Hepatocyte (in vitro differentiated cells): Measurements from ENCODE around the gene GPRC5D. TPM values are rescaled to one million over a fixed set of nuclear protein-coding genes. Genes with fewer than 3 reads are reported as not detected.

Source experiments
- DNase-seq: peaks from one replicate; pipeline ENCODE4 v3.0.0-alpha.2; 2016; ENCODE audit warnings: low spot score
- H2AFZ ChIP-seq: fragments of 200-600 bp; sonication (generic); 2 replicates; pipeline ENCODE4 v1.6.0; 2016; ENCODE audit warnings: antibody characterized with exemption, mild to moderate bottlenecking
- H3K27ac ChIP-seq: fragments of 200-600 bp; sonication (generic); 2 replicates; pipeline ENCODE4 v1.5.1; 2016; ENCODE audit warnings: mild to moderate bottlenecking
- H3K27me3 ChIP-seq: fragments of 200-600 bp; sonication (generic); 2 replicates; pipeline ENCODE4 v1.6.1; 2016
- H3K36me3 ChIP-seq: fragments of 200-600 bp; sonication (generic); replicated peaks from 2 replicates; pipeline ENCODE4 v1.5.1; 2016; ENCODE audit warnings: low read depth; ENCODE audit not compliant: insufficient read depth
- H3K4me1 ChIP-seq: fragments of 200-600 bp; sonication (generic); 2 replicates; pipeline ENCODE4 v1.5.1; 2016; ENCODE audit warnings: mild to moderate bottlenecking, moderate library complexity; ENCODE audit not compliant: insufficient read depth
- H3K4me2 ChIP-seq: fragments of 200-600 bp; sonication (generic); 2 replicates; pipeline ENCODE4 v1.6.0; 2016
- H3K4me3 ChIP-seq: fragments of 200-600 bp; sonication (generic); 2 replicates; pipeline ENCODE4 v1.5.1; 2016; ENCODE audit warnings: mild to moderate bottlenecking
- H3K79me2 ChIP-seq: fragments of 200-600 bp; sonication (generic); 2 replicates; pipeline ENCODE4 v1.6.0; 2017; ENCODE audit warnings: mild to moderate bottlenecking
- H3K9me2 ChIP-seq: fragments of 200-600 bp; sonication (generic); replicated peaks from 2 replicates; pipeline ENCODE4 v1.6.0; 2017; ENCODE audit warnings: mild to moderate bottlenecking; ENCODE audit not compliant: insufficient read depth
- H3K9me3 ChIP-seq: fragments of 200-600 bp; sonication (generic); 2 replicates; pipeline ENCODE4 v1.5.1; 2016; ENCODE audit warnings: low read depth, mild to moderate bottlenecking
- H4K20me1 ChIP-seq: fragments of 200-600 bp; sonication (generic); 2 replicates; pipeline ENCODE4 v1.6.0; 2016; ENCODE audit warnings: mild to moderate bottlenecking; ENCODE audit not compliant: insufficient read depth, poor library complexity, severe bottlenecking
- CTCF ChIP-seq: fragments of 200-600 bp; sonication (generic); IDR thresholded peaks from 2 replicates; pipeline ENCODE4 v1.5.1; 2016; ENCODE audit warnings: antibody characterized with exemption, mild to moderate bottlenecking; ENCODE audit not compliant: poor library complexity
- EZH2 ChIP-seq: fragments of 200-600 bp; sonication (generic); IDR thresholded peaks from 2 replicates; pipeline ENCODE4 v1.6.1; 2016; ENCODE audit warnings: antibody characterized with exemption, mild to moderate bottlenecking, borderline replicate concordance
- EZH2phosphoT487 ChIP-seq: fragments of 200-600 bp; sonication (generic); IDR thresholded peaks from one replicate; pipeline ENCODE4 v1.6.1; 2018; ENCODE audit warnings: antibody characterized with exemption, mild to moderate bottlenecking, low read depth, moderate library complexity; ENCODE audit not compliant: unreplicated experiment, severe bottlenecking
- WGBS: methylation state at CpG from one replicate; pipeline ENCODE4 v1.1.6; 2016; ENCODE audit warnings: low lambda C conversion rate; ENCODE audit errors: missing lambda C conversion rate; 5-methylcytosine and 5-hydroxymethylcytosine counted together
- polyA plus RNA-seq: library from polyadenylated mRNA; unstranded; fragments of >200 nt; fragmentation: Nextera tagmentation; extraction: Ambion mirVana; gene quantifications from 2 replicates; pipeline ENCODE4 v1.2.1, GENCODE V29; 2016
- total RNA-seq: library from RNA; depleted of rRNA; stranded (reverse); fragments of >200 nt; gene quantifications from 2 replicates; pipeline ENCODE4 v1.2.3, GENCODE V29; 2014

The GPRC5D gene
- total and polyA plus RNA-seq, 2 experiments from 2014 or later, result not detected

- Histone ChIP-seq H3K9me2 (no peaks in the 10 kb centered on the region), H2AFZ (no peak overlapping the region), H3K4me1 (no peaks in the 10 kb centered on the region), H3K79me2 (no peaks in the 10 kb centered on the region), H3K4me3 (no peak overlapping the region), H3K27me3 (no peaks in the 10 kb centered on the region), H3K27ac (no peak overlapping the region), H3K36me3 (no peaks in the 10 kb centered on the region), H3K9me3 (no peaks in the 10 kb centered on the region), H4K20me1 (no peaks in the 10 kb centered on the region), H3K4me2 (no peak overlapping the region)
- TF ChIP-seq EZH2phosphoT487 (no peak), EZH2 (no peak), CTCF (no peak)
- DNase-seq, result no peak
- 61% methylated on average over 6 of the region's 6 CpGs for WGBS
Measured at GRCh38 chr12:12922191-12922616, 29.8 kb downstream of the GPRC5D start.

DNA sequence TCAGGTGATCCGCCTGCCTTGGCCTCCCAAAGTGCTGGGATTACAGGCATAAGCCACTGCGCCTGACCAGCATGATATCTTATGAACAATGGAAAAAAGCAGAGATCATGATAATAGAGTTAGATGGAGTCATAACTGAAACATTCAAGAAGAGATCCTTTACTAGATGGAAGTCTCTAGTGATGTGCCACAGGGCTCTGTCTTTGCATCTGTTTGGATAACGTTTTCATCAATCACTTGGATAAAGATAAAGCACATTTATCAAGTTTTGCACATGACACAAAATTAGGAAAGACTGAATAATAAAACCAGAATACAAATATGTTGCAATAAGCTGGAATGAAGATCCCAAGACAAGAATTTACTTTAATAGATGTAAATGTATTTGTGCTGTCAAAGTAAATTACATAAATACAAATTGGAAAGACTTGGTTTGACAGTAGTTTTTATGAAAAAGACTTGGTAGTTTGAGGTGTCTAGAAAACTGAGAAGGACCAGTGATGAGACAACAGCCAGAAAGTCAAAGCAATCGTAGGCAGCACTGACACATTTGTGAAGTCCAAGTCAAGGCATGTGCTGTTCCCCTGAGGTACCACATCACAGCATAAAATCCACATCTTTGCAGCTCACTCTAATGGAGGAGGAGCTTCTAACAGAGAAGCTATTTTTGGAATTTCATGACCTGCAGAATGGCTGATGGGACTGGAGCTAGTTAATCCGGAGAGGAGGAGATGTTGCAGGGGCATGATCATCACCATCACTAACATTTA, 32.1 kb downstream of the GPRC5D start:
- Histone ChIP-seq H2AFZ (no peak overlapping the region), H3K27ac (no peak overlapping the region), H3K9me3 (no peaks in the 10 kb centered on the region), H4K20me1 (no peaks in the 10 kb centered on the region), H3K4me2 (no peak overlapping the region), H3K4me1 (no peaks in the 10 kb centered on the region), H3K27me3 (no peaks in the 10 kb centered on the region), H3K4me3 (no peak overlapping the region), H3K36me3 (no peaks in the 10 kb centered on the region), H3K9me2 (no peaks in the 10 kb centered on the region), H3K79me2 (no peaks in the 10 kb centered on the region)
- no peak for DNase-seq
- TF ChIP-seq EZH2phosphoT487 (no peak), CTCF (no peak), EZH2 (no peak)
- 73% methylated on average over 5 of the region's 5 CpGs for WGBS

DNA sequence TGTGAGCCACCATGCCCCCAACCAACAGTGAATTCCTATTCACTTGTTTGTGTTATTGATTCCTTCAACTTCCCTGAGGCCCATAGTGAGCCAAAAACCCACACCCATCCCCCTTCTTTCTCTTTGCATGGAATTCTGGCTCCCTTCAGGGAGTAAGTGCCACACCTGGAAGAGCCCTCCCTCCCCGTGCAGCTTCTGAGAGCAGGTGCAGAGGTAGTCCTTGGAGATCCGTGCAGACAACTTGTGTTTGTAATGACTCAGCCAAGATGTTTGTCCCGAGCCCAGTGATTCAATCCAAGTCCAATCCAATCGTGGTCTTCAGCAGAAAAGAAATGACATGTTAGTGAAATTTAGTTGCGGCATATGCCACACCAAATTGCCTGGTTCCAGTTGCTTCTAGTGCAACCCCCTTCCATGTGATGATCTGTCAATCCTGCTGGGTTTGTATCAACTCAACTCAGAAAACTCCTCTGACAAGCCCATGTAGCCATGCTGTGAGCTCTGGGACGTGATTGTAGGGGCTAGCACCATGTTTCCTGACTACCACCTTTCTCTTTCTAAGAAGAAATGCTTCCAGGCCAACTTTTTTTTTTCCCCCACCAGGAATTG, 33.1 kb downstream of the GPRC5D start:
- Histone ChIP-seq H3K9me3 (no peaks in the 10 kb centered on the region), H3K9me2 (no peaks in the 10 kb centered on the region), H3K4me3 (no peak overlapping the region), H3K27ac (no peak overlapping the region), H3K4me1 (no peaks in the 10 kb centered on the region), H2AFZ (no peak overlapping the region), H4K20me1 (no peaks in the 10 kb centered on the region), H3K4me2 (no peak overlapping the region), H3K27me3 (no peaks in the 10 kb centered on the region), H3K79me2 (no peaks in the 10 kb centered on the region), H3K36me3 (no peaks in the 10 kb centered on the region)
- TF ChIP-seq EZH2 (no peak), EZH2phosphoT487 (no peak), CTCF (no peak)
- DNase-seq, result no peak
- WGBS, result 78% methylated on average over 6 of the region's 6 CpGs
